HG03575 (cell line): ENCODE measurements around the gene PGF.

ENCODE experiments used
- ATAC-seq: cut with Tn5 transposase; IDR thresholded peaks from one replicate; pipeline ENCODE4 v1.9.1; 2021; ENCODE audit not compliant: unreplicated experiment, insufficient number of reproducible peaks, low FRiP score; ENCODE audit errors: extremely low read depth

The PGF gene

DNA sequence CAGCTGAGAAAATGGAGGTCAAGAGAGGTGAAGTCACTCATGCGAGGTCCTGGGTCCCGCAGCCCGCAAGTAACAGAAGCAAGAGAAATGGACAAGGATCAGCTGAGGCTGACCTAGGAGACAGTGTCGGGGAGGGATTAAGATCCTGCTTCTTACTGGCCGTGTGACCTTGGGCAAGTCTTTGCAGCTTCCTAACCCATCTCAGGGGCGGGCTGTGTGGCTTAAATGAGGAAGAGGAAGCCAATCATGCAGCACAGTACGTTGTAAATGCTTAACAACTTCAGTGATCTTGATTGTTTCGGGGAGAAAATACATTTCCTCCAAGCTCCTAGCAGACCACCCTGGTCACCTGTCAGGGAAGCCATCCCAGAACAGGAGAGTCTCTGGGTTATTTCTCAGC is 7.1 kb upstream of the PGF start:
- ATAC-seq, result no peak

DNA sequence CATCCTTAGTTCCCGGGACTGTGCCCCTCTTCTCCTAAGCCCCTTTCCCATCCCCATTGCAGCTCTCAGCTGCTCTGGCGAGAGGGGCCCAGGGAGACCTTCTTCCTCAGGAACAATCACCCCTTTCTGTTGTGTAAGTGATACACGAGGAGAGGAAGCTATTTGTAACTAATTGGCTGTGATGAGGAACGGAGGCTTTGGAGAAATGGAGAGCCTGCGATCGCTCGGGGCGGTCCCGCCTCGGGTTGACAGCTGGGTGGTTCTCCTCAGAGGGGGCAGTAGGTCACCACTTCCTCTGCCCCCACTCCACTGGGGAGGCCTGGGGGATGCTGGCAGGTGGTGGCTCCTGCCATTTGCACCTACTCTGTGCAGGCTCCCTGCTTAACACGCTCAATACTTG is 6.6 kb upstream of the PGF start:
- ATAC-seq, result no peak

DNA sequence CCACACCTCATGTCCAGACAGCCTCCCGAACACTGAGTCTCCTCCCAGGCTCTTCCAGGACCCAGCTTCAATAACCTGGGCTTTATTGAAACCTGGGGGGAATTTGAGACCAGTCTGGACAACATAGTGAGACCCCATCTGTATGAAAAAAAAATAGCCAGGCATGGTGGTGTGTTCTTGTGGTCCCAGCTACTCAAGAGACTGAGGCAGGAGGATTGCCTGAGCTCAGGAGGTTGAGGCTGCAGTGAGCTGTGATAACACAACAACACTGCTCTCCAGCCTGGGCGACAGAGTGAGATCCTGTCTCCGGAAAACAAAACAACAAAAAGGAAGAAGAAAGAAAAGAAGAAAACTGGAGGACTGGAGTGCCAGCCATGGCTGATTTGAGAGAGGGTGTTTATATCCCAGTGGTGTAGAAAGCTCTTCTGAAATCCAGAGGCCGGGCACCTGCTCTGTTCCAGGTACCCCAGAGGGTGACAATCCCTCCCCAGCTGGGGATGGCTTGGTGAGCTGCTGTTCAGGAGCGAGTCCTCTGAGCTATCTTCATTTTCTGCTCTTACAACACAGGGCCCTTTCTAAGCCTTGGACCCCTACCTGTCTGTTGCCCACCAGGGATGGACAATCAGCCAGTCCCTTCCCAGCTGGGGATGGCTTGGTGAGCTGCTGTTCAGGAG is 6.0 kb upstream of the PGF start:
- no peak for ATAC-seq

DNA sequence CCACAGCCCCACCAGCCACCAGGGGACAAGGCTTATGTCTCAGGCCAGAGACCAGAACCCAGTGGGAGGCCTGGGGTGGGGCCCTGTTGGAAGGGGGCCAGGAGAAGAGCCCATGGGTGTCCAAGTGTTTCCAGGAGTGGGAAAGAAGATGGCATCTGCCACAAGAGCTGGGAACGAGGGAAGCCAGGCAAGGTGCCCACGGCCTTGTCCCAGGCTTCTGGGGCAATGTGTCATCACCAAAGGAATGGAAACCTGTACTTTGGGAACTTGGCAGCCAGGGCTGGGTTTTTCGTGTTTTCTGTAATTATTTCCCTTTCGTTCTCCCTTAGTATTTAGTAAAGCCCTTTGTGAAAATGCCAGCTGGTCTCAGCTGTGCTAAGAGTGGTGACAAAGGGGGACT is 5.3 kb upstream of the PGF start:
- ATAC-seq, result no peak

DNA sequence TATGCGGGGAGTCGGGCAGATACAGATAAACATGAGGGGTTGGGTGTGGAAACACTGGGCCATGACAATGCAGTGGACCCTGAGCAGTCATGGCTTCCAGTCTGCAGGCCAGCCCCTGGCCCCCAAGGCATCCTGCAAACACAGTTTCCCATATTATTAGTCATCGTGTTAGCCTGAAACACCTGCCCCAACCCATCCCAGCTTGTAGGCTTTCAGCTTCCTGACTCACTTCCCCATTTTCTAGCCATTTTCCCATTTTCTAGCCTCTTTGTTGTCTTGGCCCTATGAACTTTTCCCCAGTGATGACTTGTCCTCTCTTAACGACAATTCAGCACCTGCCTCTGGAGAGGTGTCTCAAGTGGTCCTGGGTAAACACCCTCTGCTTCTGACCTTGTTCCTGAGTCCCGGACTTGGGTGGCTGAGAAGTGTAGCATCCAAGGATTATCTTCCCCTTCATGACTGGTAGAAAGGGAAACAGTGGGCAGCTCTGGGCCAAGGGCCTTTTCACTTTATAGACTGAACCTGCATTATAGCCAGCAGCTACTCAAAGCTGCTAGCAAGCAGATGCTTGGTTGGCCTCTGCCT is 4.3 kb upstream of the PGF start:
- ATAC-seq, result no peak

DNA sequence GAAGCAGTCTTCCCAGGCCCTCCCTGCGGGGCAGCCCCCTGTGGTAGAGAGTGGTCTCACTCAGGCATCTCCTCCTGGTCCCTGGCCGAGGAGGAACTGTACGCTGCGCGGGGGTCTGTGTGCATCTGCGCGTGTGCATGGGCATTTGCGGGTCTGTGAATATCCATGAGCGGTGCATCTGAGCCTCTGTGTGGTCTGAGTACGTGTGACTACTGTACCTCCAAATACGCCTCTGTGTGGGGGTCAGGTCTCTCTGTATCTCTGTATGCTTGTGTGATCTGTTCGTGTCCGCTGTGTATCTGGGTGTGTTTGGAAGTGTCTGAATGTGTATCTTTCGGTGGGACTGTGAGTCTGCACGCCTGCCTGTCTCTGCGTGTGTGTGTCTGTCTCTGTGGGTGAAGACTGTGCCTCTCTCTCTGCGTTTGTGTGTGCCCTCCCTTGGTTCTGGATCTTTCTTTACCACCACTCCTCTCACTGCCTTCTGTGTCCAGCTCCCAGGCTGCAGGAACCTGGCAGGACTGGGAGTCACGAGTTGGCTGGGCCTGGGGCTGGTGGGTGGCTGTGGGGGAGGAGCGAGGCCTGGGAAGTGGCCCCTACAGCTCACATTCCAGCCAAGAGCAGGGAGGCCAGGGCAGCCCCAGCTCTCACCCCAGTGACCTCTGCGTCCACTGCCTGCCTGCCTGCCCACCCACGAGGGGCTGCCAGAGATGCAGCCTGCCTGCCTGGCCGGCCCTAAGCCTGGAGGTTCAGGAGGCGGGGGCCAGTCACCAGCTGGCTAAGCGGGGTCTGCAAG is 1.1 kb upstream of the PGF start:
- ATAC-seq, result no peak

DNA sequence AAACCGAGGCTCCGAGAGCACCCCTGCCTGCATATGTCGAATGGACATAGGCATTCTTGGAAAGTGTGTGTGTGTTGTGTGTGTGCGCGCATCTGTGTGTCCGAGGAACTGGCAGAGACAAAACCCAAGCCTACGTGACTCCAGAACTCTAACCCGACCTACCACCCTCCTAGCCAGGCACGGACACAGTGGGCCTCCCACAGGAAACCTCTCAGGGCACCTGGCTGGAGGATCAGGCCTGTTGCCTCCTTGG is 556 bp upstream of the PGF start:
- ATAC-seq, result no peak

DNA sequence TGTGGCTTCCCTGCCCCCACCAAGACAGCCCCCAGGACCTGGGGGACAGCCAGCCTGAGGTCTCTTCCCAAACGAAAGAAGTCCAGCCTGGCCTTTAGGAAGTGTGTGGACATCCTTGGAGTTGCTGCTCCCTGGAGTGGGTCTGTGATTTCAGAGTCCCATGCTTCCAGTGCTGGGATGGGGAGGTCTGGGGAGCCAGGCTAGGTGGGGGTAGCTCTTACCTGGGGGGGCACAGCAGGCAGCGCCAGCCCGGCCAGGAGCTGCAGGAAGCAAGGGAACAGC is 509 bp downstream of the PGF start:
- no peak for ATAC-seq

DNA sequence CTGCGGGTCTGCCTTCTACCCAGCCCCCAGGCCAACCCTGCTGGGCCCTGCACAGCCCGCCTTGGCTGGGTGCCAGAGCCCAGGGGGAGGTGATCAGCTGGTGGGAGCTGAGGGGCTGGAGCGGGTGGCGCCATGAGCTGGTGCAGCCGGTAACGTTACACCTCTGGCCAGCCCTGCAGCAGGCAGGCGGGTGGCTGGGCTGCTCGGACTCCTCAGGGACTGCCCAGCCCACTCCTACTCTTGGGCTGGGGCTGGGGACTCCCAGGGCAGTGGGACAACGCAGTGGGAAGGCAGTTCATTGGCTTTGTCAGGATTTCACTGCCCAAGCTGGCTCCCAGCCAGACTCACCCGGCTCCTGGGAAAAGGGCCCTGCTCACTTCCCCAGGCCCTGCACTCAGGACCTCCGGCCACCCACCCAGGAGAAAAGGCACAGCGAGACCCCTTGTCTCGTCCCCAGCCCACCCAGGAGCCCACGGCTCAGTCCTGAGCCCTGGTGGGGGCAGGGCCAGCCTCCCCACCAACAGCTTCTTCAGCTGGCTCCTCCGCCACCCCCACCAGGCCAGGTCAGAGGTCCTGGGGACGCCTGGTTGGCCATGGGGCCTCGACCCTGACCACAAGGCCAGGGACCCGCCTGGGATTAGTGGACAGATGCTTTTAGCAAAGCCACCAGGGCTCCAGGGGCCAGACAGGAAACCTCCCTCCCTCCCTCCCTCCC is 1.0 kb downstream of the PGF start:
- ATAC-seq, result no peak

DNA sequence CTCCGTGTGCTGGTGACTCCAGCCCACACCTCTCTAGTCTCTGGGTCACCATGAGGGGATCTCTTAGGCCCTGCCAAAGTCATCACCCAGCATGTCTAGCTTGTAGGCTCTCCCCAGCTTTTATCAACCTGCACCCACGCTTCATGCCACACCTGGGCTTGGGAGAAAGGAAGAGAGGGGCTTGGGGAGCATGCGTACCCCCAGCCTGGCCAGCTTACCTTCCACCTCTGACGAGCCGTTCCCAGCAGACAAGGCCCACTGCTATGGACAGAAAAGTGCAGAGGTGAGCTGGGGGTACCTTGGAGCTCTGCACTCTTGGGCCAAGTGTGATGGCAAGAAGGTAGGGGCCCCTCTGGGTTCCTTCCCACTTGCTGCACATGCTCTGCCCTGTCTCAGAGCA is 1.7 kb downstream of the PGF start:
- ATAC-seq, result no peak

DNA sequence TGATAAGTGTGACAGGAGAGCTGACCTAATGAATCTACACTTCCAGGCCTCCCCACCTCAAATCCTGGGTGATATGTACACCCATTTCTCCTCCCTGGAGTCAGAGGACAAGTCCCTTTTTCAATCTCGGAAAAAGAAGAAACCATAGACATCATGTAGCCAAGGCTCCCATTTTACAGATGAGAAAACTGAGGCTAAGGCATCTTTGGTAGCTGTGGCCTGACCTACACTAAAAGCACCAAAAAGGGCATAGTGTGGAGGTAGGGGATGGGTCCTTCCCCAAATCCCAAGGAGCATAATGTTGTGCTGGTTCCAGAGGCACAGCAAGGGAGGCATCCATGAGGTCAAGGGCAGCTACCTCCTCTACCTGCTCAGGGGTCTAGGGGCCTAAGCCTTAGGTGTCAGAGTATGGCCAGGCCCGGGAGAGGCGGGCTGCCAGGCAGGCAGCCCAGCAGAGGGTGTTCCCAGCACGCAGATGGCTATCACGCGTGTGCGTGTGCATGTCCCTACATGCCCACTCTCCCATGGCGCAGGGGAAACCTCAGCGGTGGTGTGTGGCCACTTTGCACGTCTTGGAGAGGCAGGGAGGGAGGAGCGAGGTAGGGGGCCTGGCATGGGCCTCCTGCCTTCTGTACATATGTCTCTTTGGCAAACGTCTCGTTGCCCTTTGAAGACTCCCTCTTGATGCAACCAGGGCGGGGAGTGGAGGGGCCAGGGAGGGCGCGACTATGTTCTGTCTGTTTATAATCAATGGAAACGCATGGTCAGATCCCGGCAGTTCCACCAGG is 2.5 kb downstream of the PGF start:
- no peak for ATAC-seq

DNA sequence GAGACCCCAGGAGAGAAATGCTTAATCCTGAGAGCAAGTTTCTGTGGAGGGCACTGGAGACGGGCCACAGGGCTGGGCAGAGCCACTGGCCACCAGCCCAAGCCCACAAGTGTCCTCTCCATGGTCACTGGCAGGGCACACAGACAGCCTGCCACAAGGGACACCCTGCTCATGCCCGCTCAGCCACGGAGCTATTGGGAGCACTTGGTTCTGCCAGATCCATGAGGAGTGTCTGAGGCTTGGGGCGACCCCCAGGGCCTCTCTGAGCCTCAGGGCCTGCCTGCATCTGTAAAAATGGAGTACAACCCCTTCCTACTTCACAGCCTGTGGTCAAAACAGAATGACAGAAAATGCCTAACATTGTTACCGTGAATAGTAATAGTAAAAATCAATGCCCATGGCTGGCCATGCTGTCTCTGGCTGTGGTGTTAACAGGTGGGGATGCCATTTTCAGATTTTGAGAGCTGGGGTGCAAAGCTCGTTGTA is 3.2 kb downstream of the PGF start:
- ATAC-seq, result no peak

DNA sequence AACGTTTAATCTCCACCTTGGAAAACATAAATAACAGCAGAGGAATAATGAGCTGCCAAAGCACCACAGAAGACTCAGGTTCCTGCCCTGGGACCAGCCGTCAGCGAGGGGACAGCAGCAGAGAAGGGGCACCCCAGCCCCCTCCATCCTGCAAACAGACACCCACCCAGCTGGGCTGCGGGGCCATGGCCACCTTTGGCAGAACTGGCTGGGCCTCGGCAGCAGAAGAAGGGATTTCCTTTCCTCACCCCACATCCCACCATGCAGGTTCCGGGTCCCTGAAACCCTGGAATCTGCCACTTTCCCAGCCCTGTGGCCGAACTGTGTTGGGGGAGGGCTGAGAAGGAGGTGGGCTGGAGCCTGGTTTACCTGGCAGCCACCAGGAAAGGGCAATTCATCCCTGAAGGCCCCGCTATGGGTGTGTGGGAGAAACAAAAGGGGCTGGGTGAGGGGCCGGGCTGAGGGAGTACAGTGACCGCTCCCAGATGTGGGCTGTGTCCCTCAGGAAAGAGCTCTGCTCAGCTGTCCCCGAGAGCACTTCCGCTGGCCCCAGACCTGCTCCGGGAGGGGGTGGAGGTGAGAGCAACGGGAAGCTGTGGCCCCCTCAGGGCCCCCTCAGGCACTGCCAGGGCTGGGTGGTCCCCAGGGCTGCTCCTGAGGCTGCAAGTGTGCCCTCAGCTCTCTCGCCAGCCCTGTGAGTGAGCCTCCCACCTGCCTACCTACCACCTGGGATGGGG is 3.8 kb downstream of the PGF start:
- ATAC-seq, result no peak

DNA sequence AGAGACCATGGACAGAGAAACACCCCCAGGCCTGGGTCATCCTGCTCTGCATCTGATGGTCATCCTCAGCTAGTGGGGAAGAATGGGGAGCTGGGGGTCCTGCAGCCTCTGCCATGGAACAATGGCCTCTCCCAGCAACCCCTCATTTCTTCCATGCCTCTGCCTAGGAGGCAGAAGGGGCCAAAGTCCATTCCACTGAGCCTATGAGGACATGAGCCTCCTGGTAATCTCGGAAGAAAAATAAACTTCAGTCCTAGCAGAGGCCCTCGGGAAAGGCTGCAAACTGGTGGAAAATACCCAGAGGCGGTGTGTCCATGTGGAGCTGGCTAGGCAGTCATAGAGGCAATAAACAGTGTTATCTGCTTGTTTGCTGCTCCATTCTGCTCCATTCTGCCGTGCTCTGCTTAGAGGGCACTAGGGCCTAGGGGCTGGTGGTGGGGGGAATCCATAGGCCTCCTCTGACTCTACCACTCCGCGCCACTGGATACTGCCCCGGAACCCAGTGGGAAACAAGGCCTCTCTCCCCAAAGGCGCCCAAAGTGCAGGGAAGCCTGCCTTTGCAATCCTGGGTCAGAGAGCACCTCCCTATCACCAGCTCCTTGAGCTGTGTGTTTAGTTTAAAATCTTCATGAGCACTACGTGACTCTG is 4.5 kb downstream of the PGF start:
- no peak for ATAC-seq

DNA sequence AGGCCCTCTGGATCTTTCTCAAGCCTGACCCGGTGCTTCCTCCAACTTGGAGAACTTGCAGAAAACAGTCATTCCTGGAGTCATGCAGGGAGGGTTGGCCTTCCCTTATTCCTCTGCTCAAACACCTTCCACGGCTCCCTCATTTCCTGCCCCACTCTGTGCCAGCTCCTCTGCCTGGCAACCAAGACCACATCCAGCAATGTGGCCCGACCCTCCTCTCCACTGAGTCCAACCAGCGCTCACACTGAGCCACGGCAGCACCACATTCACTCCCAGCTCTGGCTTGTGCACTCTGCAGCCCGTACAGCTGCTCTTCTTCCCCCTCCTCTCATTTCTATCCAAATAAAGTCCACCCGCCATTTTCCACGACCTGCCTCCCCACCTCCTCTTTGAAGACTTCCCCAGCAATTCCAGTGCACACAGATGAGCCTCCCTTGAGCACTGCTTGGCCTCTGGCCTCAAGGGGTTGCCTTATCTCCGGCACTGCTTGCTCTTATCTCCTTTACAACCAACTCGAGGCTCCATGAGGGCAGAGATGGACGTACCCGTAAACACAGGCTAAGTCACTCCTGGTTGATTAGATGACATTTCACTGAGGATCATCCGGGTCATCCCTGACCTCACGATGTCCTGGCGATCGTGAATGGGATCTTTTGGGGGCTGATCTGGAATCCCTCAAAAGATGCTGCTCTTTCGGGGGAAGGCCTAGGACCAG is 5.4 kb downstream of the PGF start:
- ATAC-seq, result no peak

DNA sequence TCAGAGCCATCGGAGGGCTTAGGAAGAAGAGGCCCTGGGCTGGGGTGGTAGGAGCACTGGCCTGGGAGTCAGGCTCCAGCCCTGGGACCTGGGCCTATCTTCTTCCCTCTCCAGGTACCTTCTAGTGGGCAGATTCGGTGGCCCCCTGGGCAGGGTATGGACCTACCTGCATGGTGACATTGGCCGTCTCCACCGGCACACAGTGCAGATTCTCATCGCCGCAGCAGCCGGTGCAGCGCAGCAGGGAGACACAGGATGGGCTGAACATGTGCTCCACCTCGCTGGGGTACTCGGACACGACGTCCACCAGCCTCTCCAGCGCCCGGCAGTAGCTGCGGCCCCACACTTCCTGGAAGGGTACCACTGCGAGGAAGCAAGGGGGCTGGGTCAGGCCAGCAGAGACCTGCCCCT is 6.2 kb downstream of the PGF start:
- no peak for ATAC-seq

DNA sequence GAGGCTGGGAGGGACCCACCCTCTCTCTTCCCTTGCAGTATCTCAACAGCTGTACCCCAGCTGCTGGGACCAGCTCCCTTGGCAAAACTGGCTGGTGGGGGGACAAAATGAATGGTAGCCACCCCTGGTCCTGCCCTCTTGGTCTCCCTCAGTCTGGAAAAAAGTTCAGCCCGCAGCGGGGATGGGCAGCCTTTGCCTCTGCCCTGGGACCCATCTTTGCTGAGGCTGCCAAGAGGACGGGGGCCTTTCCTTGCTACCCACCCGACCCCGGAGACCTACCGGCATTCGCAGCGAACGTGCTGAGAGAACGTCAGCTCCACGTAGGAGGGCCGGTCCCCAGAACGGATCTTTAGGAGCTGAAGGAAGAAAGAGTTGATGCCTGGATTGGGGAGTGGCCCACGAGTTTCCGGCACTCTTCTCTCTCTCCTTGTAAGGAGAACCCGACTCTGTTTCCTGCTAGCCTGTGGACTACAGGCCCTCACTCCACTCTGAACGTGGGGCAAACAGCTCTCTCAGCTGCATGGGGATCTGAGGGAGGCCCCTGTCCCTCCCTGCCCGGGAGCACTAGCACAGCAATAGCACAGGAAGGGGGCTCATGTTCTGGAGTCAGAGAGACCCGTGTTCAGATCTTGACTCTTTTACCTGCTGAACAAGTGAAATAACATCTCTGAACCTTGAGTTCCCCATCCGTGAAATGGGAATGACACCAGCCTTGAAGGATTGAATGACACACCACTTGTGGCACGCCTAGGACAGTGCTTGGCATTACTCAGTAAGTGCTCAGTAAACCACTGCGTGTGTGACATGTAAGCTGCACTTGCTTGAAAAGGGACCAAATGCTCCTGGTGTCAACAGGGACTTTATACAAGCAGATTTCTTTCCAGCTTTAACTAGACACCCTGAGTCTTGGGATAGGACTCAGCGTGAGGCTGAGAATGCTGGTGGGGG is 6.9 kb downstream of the PGF start:
- ATAC-seq, result no peak
